HEK293 (cell line): ENCODE results near the gene ANKRD11.

Experiments
- CTCF ChIA-PET: fragments of 350-600 bp; formaldehyde crosslinking; extraction: SDS; loops from one replicate; lab custom pipeline; 2021; ENCODE audit warnings: antibody characterized with exemption; lab: Yijun Ruan, JAX
- POLR2A ChIA-PET: fragments of 300-600 bp; formaldehyde crosslinking; extraction: SDS; loops from one replicate; lab custom pipeline; 2020; ENCODE audit warnings: antibody characterized with exemption, inconsistent platforms; lab: Yijun Ruan, JAX
- H3K27ac ChIP-seq: fragments of 200-500 bp; sonication (Bioruptor generic); 2 replicates; pipeline ENCODE4 v1.5.1; 2014; ENCODE audit warnings: low read depth, low read length, control low read depth, inconsistent platforms; ENCODE audit errors: extremely low read depth
- H3K36me3 ChIP-seq, 2 experiments: fragments of 200-500 bp in 1 of 2; sonication (Bioruptor generic) in 1 of 2; 1 replicate in 1 of 2; 2 replicates in 1 of 2; pipeline ENCODE4 v1.5.1; 2014 to 2017; ENCODE audit warnings: inconsistent platforms in 2 of 2, low read length in 2 of 2; ENCODE audit not compliant: control insufficient read depth in 2 of 2, insufficient read depth in 1 of 2
- H3K4me1 ChIP-seq: fragments of 200-500 bp; sonication (Bioruptor generic); 2 replicates; pipeline ENCODE4 v1.5.1; 2014; ENCODE audit warnings: mild to moderate bottlenecking, low read length, inconsistent platforms; ENCODE audit not compliant: control insufficient read depth, insufficient read depth
- H3K4me3 ChIP-seq: 2 replicates; pipeline ENCODE4 v1.5.1; 2011; ENCODE audit warnings: low read depth, mild to moderate bottlenecking, control low read depth, low read length, moderate library complexity
- H3K9me3 ChIP-seq: fragments of 200-500 bp; sonication (Bioruptor generic); 2 replicates; pipeline ENCODE4 v1.5.1; 2014; ENCODE audit warnings: low read depth, low read length, inconsistent platforms; ENCODE audit not compliant: control insufficient read depth, insufficient read depth
- GLI4 ChIP-seq: fragments of 450-650 bp; formaldehyde crosslinking; IDR thresholded peaks from 2 replicates; pipeline ENCODE4 v1.5.1; 2016; ENCODE audit warnings: missing biosample characterization, missing genetic modification characterization
- HOXD13 ChIP-seq: sonication (generic); formaldehyde crosslinking; IDR thresholded peaks from 2 replicates; pipeline ENCODE4 v1.8.0; 2022; ENCODE audit warnings: missing genetic modification reagents, borderline replicate concordance
- KLF1 ChIP-seq: fragments of 450-650 bp; formaldehyde crosslinking; IDR thresholded peaks from 2 replicates; pipeline ENCODE4 v1.5.1; 2016; ENCODE audit warnings: missing biosample characterization, missing genetic modification characterization
- KLF16 ChIP-seq: fragments of 450-650 bp; formaldehyde crosslinking; IDR thresholded peaks from 2 replicates; pipeline ENCODE4 v1.5.1; 2017; ENCODE audit warnings: missing biosample characterization, missing genetic modification characterization
- OVOL3 ChIP-seq: fragments of 450-650 bp; formaldehyde crosslinking; IDR thresholded peaks from 2 replicates; pipeline ENCODE4 v1.5.1; 2016; ENCODE audit warnings: missing biosample characterization, missing genetic modification characterization
- SP2 ChIP-seq: fragments of 450-650 bp; formaldehyde crosslinking; IDR thresholded peaks from 2 replicates; pipeline ENCODE4 v1.5.1; 2016; ENCODE audit warnings: missing biosample characterization, missing genetic modification characterization
- ZBTB8A ChIP-seq: fragments of 450-650 bp; formaldehyde crosslinking; IDR thresholded peaks from 2 replicates; pipeline ENCODE4 v1.5.1; 2016; ENCODE audit warnings: missing biosample characterization, missing genetic modification characterization
- ZIC2 ChIP-seq: fragments of 450-650 bp; formaldehyde crosslinking; IDR thresholded peaks from 2 replicates; pipeline ENCODE4 v1.5.1; 2016; ENCODE audit warnings: missing biosample characterization, missing genetic modification characterization
- ZNF10 ChIP-seq: fragments of 450-650 bp; formaldehyde crosslinking; IDR thresholded peaks from 2 replicates; pipeline ENCODE4 v1.5.1; 2017; ENCODE audit warnings: missing biosample characterization, missing genetic modification characterization
- ZNF132 ChIP-seq: fragments of 450-650 bp; formaldehyde crosslinking; IDR thresholded peaks from 2 replicates; pipeline ENCODE4 v1.5.1; 2017; ENCODE audit warnings: missing biosample characterization, missing genetic modification characterization, borderline replicate concordance
- ZNF19 ChIP-seq: fragments of 450-650 bp; formaldehyde crosslinking; IDR thresholded peaks from 2 replicates; pipeline ENCODE4; 2016; ENCODE audit warnings: missing biosample characterization, missing genetic modification characterization, low read depth
- ZNF211 ChIP-seq: fragments of 450-650 bp; formaldehyde crosslinking; IDR thresholded peaks from 2 replicates; pipeline ENCODE4 v1.5.1; 2016; ENCODE audit warnings: low read depth, missing biosample characterization, missing genetic modification characterization
- ZNF221 ChIP-seq: fragments of 450-650 bp; formaldehyde crosslinking; IDR thresholded peaks from 2 replicates; pipeline ENCODE4 v1.5.1; 2017; ENCODE audit warnings: missing biosample characterization, missing genetic modification characterization, borderline replicate concordance
- ZNF223 ChIP-seq: fragments of 450-650 bp; formaldehyde crosslinking; IDR thresholded peaks from 2 replicates; pipeline ENCODE4 v1.5.1; 2016; ENCODE audit warnings: missing biosample characterization, missing genetic modification characterization
- ZNF23 ChIP-seq: fragments of 450-650 bp; formaldehyde crosslinking; IDR thresholded peaks from 2 replicates; pipeline ENCODE4 v1.5.1; 2016; ENCODE audit warnings: missing biosample characterization, missing genetic modification characterization, borderline replicate concordance
- ZNF341 ChIP-seq: fragments of 450-650 bp; formaldehyde crosslinking; IDR thresholded peaks from 2 replicates; pipeline ENCODE4; 2016; ENCODE audit warnings: low read depth, missing biosample characterization, missing genetic modification characterization
- ZNF404 ChIP-seq: fragments of 450-650 bp; formaldehyde crosslinking; IDR thresholded peaks from 2 replicates; pipeline ENCODE4 v1.5.1; 2017; ENCODE audit warnings: missing biosample characterization, missing genetic modification characterization
- ZNF416 ChIP-seq: fragments of 450-650 bp; formaldehyde crosslinking; IDR thresholded peaks from 2 replicates; pipeline ENCODE4 v1.5.1; 2016; ENCODE audit warnings: missing biosample characterization, missing genetic modification characterization
- ZNF529 ChIP-seq: fragments of 450-650 bp; formaldehyde crosslinking; IDR thresholded peaks from 2 replicates; pipeline ENCODE4 v1.5.1; 2017; ENCODE audit warnings: missing genetic modification characterization, missing biosample characterization; ENCODE audit not compliant: insufficient replicate concordance
- ZNF610 ChIP-seq: fragments of 450-650 bp; formaldehyde crosslinking; IDR thresholded peaks from 2 replicates; pipeline ENCODE4 v1.5.1; 2016; ENCODE audit warnings: missing biosample characterization, missing genetic modification characterization, borderline replicate concordance
- ZNF747 ChIP-seq: fragments of 450-650 bp; formaldehyde crosslinking; IDR thresholded peaks from 2 replicates; pipeline ENCODE4 v1.5.1; 2016; ENCODE audit warnings: missing biosample characterization, missing genetic modification characterization
- ZNF776 ChIP-seq: fragments of 450-650 bp; formaldehyde crosslinking; IDR thresholded peaks from 2 replicates; pipeline ENCODE4 v1.5.0; 2017; ENCODE audit warnings: missing biosample characterization, missing genetic modification characterization, borderline replicate concordance
- ZNF837 ChIP-seq: fragments of 450-650 bp; formaldehyde crosslinking; IDR thresholded peaks from 2 replicates; pipeline ENCODE4 v1.5.1; 2016; ENCODE audit warnings: missing biosample characterization, missing genetic modification characterization
- TF ChIP-seq, protein P1 (sequence below): fragments of 450-650 bp; formaldehyde crosslinking; IDR thresholded peaks from 2 replicates; pipeline ENCODE4 v1.5.1; 2016; ENCODE audit warnings: missing biosample characterization, missing genetic modification characterization
- TF ChIP-seq, protein P2 (sequence below): fragments of 450-650 bp; formaldehyde crosslinking; IDR thresholded peaks from 2 replicates; pipeline ENCODE4 v1.5.1; 2016; ENCODE audit warnings: missing biosample characterization, missing genetic modification characterization
- TF ChIP-seq, protein P3 (sequence below): fragments of 450-650 bp; formaldehyde crosslinking; IDR thresholded peaks from 2 replicates; pipeline ENCODE4 v1.5.1; 2016; ENCODE audit warnings: missing biosample characterization, missing genetic modification characterization
- TF ChIP-seq, protein P4 (sequence below): fragments of 450-650 bp; formaldehyde crosslinking; IDR thresholded peaks from 2 replicates; pipeline ENCODE4 v1.5.1; 2017; ENCODE audit warnings: missing biosample characterization, missing genetic modification characterization

ANKRD11 gene

DNA sequence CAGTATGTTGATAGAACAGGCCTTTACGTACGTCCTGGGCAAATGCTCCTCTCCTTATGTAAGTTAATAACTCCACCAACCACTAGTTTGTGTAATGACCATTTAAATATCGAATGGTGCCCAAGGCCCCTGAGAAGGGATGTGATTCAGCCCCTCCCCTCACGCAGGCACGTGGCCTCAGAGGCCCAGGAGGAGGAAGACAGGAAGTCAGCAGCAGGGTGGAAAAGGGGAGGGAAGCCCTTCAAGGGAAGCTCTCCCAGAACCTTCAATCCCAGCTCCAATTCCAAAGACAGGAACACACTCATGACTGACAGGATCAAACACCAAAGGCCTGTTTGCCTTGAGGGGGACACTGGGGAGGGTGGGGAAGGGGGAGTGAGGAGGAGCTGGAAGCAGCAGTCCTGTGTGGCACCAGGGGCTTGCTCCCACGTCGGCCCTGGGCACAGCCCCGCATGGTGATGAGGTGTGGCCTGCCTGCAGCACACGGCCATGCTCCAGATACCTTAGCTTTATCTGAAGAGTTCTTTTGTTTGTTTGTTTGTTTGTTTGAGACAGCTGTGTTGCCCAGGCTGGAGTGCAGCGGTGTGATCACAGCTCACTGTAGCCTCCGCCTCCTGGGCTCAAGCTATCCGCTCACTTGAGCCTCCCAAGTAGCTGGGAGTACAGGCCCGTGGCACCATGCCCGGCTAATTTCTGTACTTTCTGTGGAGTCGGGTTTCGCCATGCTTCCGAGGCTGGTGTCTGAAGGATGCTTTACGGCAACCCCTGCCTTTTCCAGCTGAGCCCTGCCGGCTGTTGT, 167.8 kb downstream of the ANKRD11 start (continued):
- TF ChIP-seq, protein P1, sequence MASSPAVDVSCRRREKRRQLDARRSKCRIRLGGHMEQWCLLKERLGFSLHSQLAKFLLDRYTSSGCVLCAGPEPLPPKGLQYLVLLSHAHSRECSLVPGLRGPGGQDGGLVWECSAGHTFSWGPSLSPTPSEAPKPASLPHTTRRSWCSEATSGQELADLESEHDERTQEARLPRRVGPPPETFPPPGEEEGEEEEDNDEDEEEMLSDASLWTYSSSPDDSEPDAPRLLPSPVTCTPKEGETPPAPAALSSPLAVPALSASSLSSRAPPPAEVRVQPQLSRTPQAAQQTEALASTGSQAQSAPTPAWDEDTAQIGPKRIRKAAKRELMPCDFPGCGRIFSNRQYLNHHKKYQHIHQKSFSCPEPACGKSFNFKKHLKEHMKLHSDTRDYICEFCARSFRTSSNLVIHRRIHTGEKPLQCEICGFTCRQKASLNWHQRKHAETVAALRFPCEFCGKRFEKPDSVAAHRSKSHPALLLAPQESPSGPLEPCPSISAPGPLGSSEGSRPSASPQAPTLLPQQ (tag by site-specific recombination): no peak
- TF ChIP-seq, protein P2, sequence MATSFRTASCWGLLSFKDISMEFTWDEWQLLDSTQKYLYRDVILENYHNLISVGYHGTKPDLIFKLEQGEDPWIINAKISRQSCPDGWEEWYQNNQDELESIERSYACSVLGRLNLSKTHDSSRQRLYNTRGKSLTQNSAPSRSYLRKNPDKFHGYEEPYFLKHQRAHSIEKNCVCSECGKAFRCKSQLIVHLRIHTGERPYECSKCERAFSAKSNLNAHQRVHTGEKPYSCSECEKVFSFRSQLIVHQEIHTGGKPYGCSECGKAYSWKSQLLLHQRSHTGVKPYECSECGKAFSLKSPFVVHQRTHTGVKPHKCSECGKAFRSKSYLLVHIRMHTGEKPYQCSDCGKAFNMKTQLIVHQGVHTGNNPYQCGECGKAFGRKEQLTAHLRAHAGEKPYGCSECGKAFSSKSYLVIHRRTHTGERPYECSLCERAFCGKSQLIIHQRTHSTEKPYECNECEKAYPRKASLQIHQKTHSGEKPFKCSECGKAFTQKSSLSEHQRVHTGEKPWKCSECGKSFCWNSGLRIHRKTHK (tag by site-specific recombination): no peak

DNA sequence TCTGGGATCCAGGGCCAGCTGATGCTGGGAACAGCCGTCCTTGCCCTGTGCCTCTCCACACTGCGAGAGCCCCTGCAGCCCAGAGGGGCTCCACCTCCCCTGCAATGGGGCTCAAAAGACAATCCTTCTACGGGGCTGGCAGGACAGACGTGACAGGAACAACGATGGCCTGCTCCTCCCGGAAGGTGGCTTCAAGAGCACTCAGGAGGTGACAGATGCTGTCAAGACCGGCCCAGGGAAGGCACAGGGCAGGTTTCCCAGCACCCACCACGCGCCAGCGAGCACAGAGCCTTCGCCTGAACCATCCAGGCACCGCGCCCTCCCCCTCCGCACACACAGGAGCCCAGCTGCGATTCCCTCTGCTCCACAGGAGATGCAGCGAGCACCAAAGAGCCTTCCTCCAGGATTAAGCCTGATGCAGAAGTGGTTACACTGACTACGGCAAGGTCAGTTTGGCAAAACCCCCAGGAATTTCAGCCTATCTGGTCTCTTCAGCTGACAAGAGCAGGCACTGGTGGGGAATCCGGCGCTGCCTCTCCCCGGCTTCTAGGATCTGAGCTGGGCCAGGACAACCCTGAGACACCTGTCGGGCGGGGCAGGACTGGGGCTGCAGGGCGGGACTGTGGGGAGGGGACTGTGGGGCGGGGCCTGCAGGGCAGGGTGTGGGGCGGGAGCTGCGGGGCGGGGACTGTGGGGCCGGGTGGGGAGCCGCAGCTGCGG, 169.4 kb downstream of the ANKRD11 start:
- H3K4me3 ChIP-seq: no peak overlapping the region
- TF ChIP-seq ZNF132 (tag by site-specific recombination): no peak
- no peak for TF ChIP-seq ZNF610
- no peak for TF ChIP-seq KLF16 (tag by site-specific recombination)
- TF ChIP-seq ZNF776 (tag by site-specific recombination): no peak
- TF ChIP-seq GLI4 (tag by site-specific recombination): no peak
- TF ChIP-seq ZNF19 (tag by site-specific recombination): no peak
- TF ChIP-seq KLF1 (tag by site-specific recombination): peak; percentile 29
- TF ChIP-seq ZNF211 (tag by site-specific recombination): no peak
- TF ChIP-seq ZNF404 (tag by site-specific recombination): no peak
- TF ChIP-seq, protein P3, sequence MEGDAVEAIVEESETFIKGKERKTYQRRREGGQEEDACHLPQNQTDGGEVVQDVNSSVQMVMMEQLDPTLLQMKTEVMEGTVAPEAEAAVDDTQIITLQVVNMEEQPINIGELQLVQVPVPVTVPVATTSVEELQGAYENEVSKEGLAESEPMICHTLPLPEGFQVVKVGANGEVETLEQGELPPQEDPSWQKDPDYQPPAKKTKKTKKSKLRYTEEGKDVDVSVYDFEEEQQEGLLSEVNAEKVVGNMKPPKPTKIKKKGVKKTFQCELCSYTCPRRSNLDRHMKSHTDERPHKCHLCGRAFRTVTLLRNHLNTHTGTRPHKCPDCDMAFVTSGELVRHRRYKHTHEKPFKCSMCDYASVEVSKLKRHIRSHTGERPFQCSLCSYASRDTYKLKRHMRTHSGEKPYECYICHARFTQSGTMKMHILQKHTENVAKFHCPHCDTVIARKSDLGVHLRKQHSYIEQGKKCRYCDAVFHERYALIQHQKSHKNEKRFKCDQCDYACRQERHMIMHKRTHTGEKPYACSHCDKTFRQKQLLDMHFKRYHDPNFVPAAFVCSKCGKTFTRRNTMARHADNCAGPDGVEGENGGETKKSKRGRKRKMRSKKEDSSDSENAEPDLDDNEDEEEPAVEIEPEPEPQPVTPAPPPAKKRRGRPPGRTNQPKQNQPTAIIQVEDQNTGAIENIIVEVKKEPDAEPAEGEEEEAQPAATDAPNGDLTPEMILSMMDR (tag by site-specific recombination): no peak
- TF ChIP-seq ZNF223: peak; percentile 39; the same call in 1 of the 2 replicates
- no peak for TF ChIP-seq ZNF221
- TF ChIP-seq, protein P4, sequence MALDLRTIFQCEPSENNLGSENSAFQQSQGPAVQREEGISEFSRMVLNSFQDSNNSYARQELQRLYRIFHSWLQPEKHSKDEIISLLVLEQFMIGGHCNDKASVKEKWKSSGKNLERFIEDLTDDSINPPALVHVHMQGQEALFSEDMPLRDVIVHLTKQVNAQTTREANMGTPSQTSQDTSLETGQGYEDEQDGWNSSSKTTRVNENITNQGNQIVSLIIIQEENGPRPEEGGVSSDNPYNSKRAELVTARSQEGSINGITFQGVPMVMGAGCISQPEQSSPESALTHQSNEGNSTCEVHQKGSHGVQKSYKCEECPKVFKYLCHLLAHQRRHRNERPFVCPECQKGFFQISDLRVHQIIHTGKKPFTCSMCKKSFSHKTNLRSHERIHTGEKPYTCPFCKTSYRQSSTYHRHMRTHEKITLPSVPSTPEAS (tag by site-specific recombination): no peak
- TF ChIP-seq OVOL3 (tag by site-specific recombination): no peak
- TF ChIP-seq ZNF23 (tag by site-specific recombination): no peak
- TF ChIP-seq HOXD13 (CRISPR knock-in tag): no peak
- TF ChIP-seq SP2 (tag by site-specific recombination): peak; percentile 6; the same call in 1 of the 2 replicates
- no peak for TF ChIP-seq ZNF10 (tag by site-specific recombination)
- TF ChIP-seq ZNF416 (tag by site-specific recombination): no peak
- peak; percentile 70 for TF ChIP-seq ZNF341 (tag by site-specific recombination)
- no peak for TF ChIP-seq ZNF837
- TF ChIP-seq ZNF529 (tag by site-specific recombination): no peak
- peak; percentile 51 for TF ChIP-seq ZIC2 (tag by site-specific recombination)
- TF ChIP-seq ZBTB8A (tag by site-specific recombination): no peak
- no peak for TF ChIP-seq ZNF747

More for the DNA sequence above, 169.4 kb downstream of the ANKRD11 start:
- Histone ChIP-seq H3K9me3 (no peaks in the 10 kb centered on the region), H3K4me1 (peaks cover 32% of the 10 kb centered on the region), H3K27ac (peak overlapping the region; percentile 38; the same call in 1 of the 2 replicates), H3K36me3 (peaks cover 0 to 12% of the 10 kb centered on the region in 2 experiments; a peak in 1 of 3 replicates)
- CTCF ChIA-PET: interaction anchor here (0.5 to 0.6 kb wide), 2 partner anchors 23 to 81 kb away, joined by 3 read pairs; no protein-coding TSS in a partner anchor
- POLR2A ChIA-PET: interaction anchor here (0.6 kb wide), 1 partner anchor 74 kb away, joined by 4 read pairs; no protein-coding TSS in a partner anchor
